Heart right ventricle (tissue), 16 donors: ENCODE data around the gene IQSEC1. TPM values are rescaled to one million over a fixed set of nuclear protein-coding genes. Genes with fewer than 3 reads are reported as not detected.

Experiments
- ATAC-seq, 8 donors: fragments of 200-7000 bp; cut with Tn5 transposase; one replicate each; pipeline ENCODE4 v1.9.1; 2020; ENCODE audit warnings: mild to moderate bottlenecking in 8 of 8, moderate library complexity in 8 of 8, moderate number of reproducible peaks in 1 of 8
- DNase-seq, 2 donors: peaks; one replicate each; pipeline ENCODE4 v3.0.0-alpha.2; 2020
- H3K27ac ChIP-seq, 10 donors: fragments of 200-600 bp; sonication (generic) in 2 of 10; one replicate each; pipeline versions ENCODE4 v1.5.0 to v1.8.0; 2020 to 2022; ENCODE audit warnings: mild to moderate bottlenecking in 3 of 10
- H3K27me3 ChIP-seq, 7 donors: fragments of 200-600 bp; one replicate each; pipeline ENCODE4 v1.8.0; 2021 to 2022; ENCODE audit warnings: mild to moderate bottlenecking in 2 of 7
- H3K36me3 ChIP-seq, 9 donors: fragments of 200-600 bp; sonication (generic) in 1 of 9; one replicate each; pipeline versions ENCODE4 v1.5.0 to v1.8.0; 2020 to 2022; ENCODE audit warnings: mild to moderate bottlenecking in 2 of 9
- H3K4me1 ChIP-seq, 9 donors: fragments of 200-600 bp; sonication (generic) in 1 of 9; one replicate each; pipeline versions ENCODE4 v1.5.0 to v1.8.0; 2020 to 2022; ENCODE audit warnings: mild to moderate bottlenecking in 4 of 9
- H3K4me3 ChIP-seq, 10 donors: fragments of 200-600 bp; sonication (generic) in 2 of 10; one replicate each; pipeline versions ENCODE4 v1.5.0 to v1.8.0; 2020 to 2022; ENCODE audit warnings: mild to moderate bottlenecking in 7 of 10, moderate library complexity in 2 of 10
- H3K9me3 ChIP-seq, 11 donors: fragments of 200-600 bp in 10 of 11; sonication (generic) in 2 of 11; one replicate each; pipeline versions ENCODE4 v1.5.0 to v1.8.0; 2013 to 2022; ENCODE audit warnings: mild to moderate bottlenecking in 2 of 11, control low read depth in 1 of 11, moderate library complexity in 1 of 11
- CTCF ChIP-seq, 9 donors: fragments of 200-600 bp; sonication (generic) in 2 of 9; IDR thresholded peaks; one replicate each; pipeline versions ENCODE4 v1.5.0 to v1.8.0; 2021 to 2022; ENCODE audit warnings: antibody characterized with exemption in 9 of 9, mild to moderate bottlenecking in 5 of 9, moderate library complexity in 1 of 9
- WGBS, 2 donors: extraction: QIAGEN DNeasy Blood & Tissue Kit; methylation state at CpG; one replicate each; pipeline ENCODE4 v1.1.7; 2013; ENCODE audit warnings: inconsistent platforms in 1 of 2; 5-methylcytosine and 5-hydroxymethylcytosine counted together
- intact Hi-C, 10 donors: fragments of 100-400 bp; cut with DNase I; formaldehyde crosslinking; loops; one replicate each; pipeline versions ENCODE4 v1.11.1 to v1.14.2; 2022
- polyA plus RNA-seq, 2 donors: library from polyadenylated mRNA; stranded (reverse); fragments of 200-250 nt; gene quantifications; one replicate each; pipeline ENCODE4 v1.2.3, GENCODE V29; 2013
- total RNA-seq, 10 donors: library from RNA; stranded (reverse); fragmentation: NEBNext Ultra II Directional in 3 of 10; extraction: Animal tissue kit (Norgen Biotek cat#: 25700) in 3 of 10; gene quantifications; one replicate each; pipeline versions ENCODE4 v1.2.1 to v1.2.4, GENCODE V29; 2021 to 2023
- donor health status: Arrhythmogenic right ventricular cardiomyopathy.
- donor health status: ischemic (EF 13 %, LVEDD 7.1; RV severe dilation, severe dysfunction).
- donor health status: healthy with polysubstance abuse.
- donor health status: DM: no; HTN: yes; CAD: no.
- donor health status: DM: no; HTN: no; CAD: no.
- donor health status: ischemic (EF 25% LVEDD 6.9; RV normal size, moderate dysfunction).
- donor health status: ischemic (EF 25% LVEDD 5.7; RV mildly dilated, moderate dysfunction).
- donor health status: healthy.
- donor health status: DM: yes; HTN: yes; CAD: no.
- donor health status: Ischemic cardiomyopathy.
- donor health status: ischemic (EF 35%, LVEDD 5.7; RV mildly dilated, moderate dysfunction).
- donor health status: nonischemic (EF 11% LVEDD 7.7; RV severe dilation, severe dysfunction).
- donor health status: DM: yes; HTN: yes; CAD: no.
- donor health status: PGD.
- donor health status: ischemic (EF 29% LVEDD 5.4; RV normal size, mild dysfunction).
- donor health status: nonischemic (EF 23%, LVEDD 6.1; RV moderate dilation, normal function).

Gene IQSEC1
- total and polyA plus RNA-seq, 12 donors: 13.1 to 73.9 (median 60.4) TPM

GRCh38 chr3:12916159-12916558 is 157.1 kb downstream of the IQSEC1 start:
- no peak overlapping the region for H3K27ac ChIP-seq
- H3K4me1 ChIP-seq: peaks cover 0 to 18% (median 6%) of the 10 kb centered on the region in 9 donors
- intact Hi-C loops: no loop called here
- H3K9me3 ChIP-seq: no peaks in the 10 kb centered on the region
- DNase-seq: no peak
- peaks cover 0 to 100% (median 66%) of the 10 kb centered on the region in 9 donors for H3K36me3 ChIP-seq
- TF ChIP-seq CTCF (IDR thresholded peaks at IDR 0.05): no peak
- ATAC-seq: no peak
- 77 to 81% methylated on average over 9 of the region's 9 CpGs for WGBS, 2 donors
- H3K4me3 ChIP-seq: no peak overlapping the region
- no peaks in the 10 kb centered on the region for H3K27me3 ChIP-seq

GRCh38 chr3:12914088-12914487 is 159.1 kb downstream of the IQSEC1 start:
- H3K4me3 ChIP-seq: no peak overlapping the region
- 87 to 91% methylated on average over 7 of the region's 7 CpGs for WGBS, 2 donors
- H3K27me3 ChIP-seq: no peaks in the 10 kb centered on the region
- ATAC-seq (no peak), DNase-seq (peak in 1 of 2 donors; percentile 4)
- H3K4me1 ChIP-seq: peaks cover 0 to 10% (median 5%) of the 10 kb centered on the region in 9 donors
- H3K9me3 ChIP-seq: no peaks in the 10 kb centered on the region
- no peak overlapping the region for H3K27ac ChIP-seq
- intact Hi-C loops: loop anchor here in 1 of 10 donors (5.0 kb wide), 1 partner anchor 63 kb away; no protein-coding TSS in a partner anchor
- no peak for TF ChIP-seq CTCF (IDR thresholded peaks at IDR 0.05)
- peaks cover 0 to 100% (median 68%) of the 10 kb centered on the region in 9 donors for H3K36me3 ChIP-seq

GRCh38 chr3:12911881-12912415 is 161.3 kb downstream of the IQSEC1 start:
- TF ChIP-seq CTCF (IDR thresholded peaks at IDR 0.05): no peak
- DNase-seq: no peak
- intact Hi-C loops: loop anchor here in 1 of 10 donors (5.0 kb wide), 1 partner anchor 65 kb away; no protein-coding TSS in a partner anchor
- no peaks in the 10 kb centered on the region for H3K27me3 ChIP-seq
- peak overlapping the region in 2 of 10 donors; percentile 28 to 51 for H3K27ac ChIP-seq
- H3K9me3 ChIP-seq: no peaks in the 10 kb centered on the region
- H3K4me3 ChIP-seq: no peak overlapping the region
- 65 to 73% methylated on average over 15 of the region's 15 CpGs for WGBS, 2 donors
- peaks cover 0 to 100% (median 72%) of the 10 kb centered on the region in 9 donors for H3K36me3 ChIP-seq
- ATAC-seq: peak in 7 of 8 donors; percentile 26 to 67 (median 47)
- peaks cover 0 to 19% (median 8%) of the 10 kb centered on the region in 9 donors for H3K4me1 ChIP-seq

- H3K9me3 ChIP-seq: no peaks in the 10 kb centered on the region
- WGBS, 2 donors: 86 to 96% methylated on average over 8 of the region's 8 CpGs
- no peaks in the 10 kb centered on the region for H3K27me3 ChIP-seq
- peaks cover 0 to 33% (median 21%) of the 10 kb centered on the region in 9 donors for H3K4me1 ChIP-seq
- H3K36me3 ChIP-seq: peaks cover 0 to 100% (median 75%) of the 10 kb centered on the region in 9 donors
- no peak overlapping the region for H3K27ac ChIP-seq
- no peak for DNase-seq
- H3K4me3 ChIP-seq: no peak overlapping the region
- no peak for TF ChIP-seq CTCF (IDR thresholded peaks at IDR 0.05)
- no peak for ATAC-seq
- intact Hi-C loops: loop anchor here in 1 of 10 donors (5.0 kb wide), 1 partner anchor 67 kb away; no protein-coding TSS in a partner anchor
Observed at GRCh38 chr3:12910356-12911099, 162.7 kb downstream of the IQSEC1 start.
